NK-92 treated with Interleukin-12 subunit alpha and Interleukin-12 subunit beta, amount 100 ng/mL, for 24 hours (cell line): ENCODE measurements around the gene ASCL3.
"Not testable (repeated sequence)": the region's sequence is repeated elsewhere in the genome, so short reads cannot be mapped to it uniquely, and the experiment has no call there.

ENCODE experiments used
- DNase-seq: peaks from one replicate; lab custom pipeline; 2025; lab: John Stamatoyannopoulos, UW

ASCL3 gene, protein sequence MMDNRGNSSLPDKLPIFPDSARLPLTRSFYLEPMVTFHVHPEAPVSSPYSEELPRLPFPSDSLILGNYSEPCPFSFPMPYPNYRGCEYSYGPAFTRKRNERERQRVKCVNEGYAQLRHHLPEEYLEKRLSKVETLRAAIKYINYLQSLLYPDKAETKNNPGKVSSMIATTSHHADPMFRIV

DNA sequence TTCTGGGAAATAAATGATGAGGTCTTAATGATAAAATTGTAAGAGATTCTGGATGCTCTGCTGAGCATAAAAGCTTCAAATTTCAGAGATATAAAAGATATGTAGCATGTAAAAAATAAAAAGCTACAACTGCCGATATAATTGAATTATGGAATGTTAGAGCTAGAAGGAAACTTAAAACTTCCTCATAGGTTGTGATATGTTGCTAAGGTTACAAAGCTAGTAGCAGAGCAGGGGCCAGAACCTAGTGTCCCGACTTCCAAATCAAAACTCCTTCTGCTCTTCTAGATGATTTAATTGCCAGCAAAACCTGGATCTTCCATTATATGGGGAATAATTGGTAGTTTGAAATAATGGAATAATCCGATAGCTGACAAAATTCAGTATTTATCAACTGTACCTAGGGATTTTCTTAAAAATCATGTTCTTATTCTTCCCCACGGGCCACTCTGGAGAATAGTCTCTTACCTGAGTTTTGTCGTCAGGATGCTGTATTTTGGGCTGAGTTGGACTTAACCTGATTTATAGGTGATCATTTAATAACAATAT lies at the start of gene ASCL3:
Gene ASCL3 (minus strand): TSS at position 499 of the 549 bp plus-strand sequence. CDS start 4,855 bp downstream, outside the sequence.
- no peak for DNase-seq

DNA sequence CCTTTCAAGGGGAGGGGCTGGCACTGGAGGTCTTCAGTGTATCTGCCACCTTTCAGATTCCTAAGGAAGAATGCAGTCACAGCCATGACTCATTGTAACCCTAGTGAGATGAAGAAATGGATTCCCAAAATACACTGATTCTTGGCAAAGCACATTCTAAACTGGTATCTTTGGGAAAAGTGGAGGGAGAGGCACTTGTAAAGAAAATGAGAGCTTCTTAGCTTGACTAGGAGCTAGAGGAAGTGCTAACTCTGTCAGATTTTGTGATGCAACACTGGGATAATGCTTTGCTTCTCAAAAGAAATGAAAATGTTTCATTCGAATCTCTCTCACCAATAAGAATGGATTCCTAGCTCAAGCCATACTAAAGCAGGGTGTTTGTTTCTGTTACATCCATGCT lies 46.6 kb upstream of the ASCL3 start:
- no peak for DNase-seq

DNA sequence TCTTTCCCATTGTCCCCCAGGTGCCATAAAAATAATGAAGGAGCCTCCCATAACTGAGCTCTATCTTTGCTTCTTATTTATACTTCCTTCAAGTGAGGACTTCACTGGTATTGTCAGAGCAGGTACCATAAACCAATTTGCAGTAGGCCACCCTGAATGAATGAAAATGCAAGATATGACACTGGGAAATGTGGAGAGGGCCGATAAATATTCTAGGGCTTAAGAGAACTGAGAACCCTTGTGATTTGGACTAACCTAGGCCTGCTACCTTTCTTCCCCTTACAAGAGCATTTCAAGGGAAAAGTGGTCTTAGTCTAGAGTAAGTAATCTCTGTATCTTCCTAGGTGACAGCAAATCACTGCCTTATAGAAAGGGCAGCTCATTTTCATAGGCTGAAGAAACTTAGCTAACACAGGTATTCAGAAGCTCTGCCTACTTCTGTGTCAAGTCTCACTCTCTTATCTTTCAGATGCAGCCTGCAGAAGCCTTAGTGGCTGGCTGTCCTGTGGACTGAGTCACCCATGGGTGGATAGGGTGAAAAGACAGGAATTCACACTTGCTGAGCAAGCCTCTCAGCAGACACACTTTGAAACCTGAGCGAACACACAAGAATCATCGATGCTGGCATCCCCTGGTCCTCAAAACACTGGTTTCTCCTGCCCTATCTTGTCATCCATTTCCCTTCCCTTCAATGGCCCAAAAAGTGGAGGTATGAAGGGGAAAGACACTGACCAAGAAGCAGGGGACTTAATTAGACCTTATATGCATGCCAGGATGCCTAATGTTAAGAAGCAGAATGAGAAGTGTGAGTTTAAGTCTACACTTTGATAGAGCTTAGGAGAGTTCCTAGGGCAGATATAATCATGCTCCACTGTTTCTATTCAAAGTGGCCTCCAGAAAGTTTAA lies 45.8 kb upstream of the ASCL3 start:
- peak; percentile 30 for DNase-seq

DNA sequence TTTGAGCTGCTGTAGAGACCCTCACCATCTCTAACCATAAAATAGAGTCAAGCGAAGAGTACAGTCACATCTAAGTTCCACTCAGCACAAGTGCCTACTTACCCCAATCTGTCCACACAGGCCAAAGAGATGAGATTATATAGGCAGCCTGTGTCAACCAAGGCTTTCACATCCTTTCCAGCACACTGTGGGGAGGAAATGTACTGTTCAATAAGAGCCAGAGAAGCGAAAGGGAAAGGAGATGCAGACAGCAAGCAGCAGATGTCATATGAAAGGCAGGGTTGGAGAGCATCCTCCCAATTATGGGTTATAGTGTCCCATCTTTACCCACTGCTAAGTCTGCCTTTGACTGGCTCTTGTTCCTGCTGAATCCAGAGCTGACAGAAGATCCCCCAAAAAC lies 44.6 kb upstream of the ASCL3 start:
- no peak for DNase-seq

DNA sequence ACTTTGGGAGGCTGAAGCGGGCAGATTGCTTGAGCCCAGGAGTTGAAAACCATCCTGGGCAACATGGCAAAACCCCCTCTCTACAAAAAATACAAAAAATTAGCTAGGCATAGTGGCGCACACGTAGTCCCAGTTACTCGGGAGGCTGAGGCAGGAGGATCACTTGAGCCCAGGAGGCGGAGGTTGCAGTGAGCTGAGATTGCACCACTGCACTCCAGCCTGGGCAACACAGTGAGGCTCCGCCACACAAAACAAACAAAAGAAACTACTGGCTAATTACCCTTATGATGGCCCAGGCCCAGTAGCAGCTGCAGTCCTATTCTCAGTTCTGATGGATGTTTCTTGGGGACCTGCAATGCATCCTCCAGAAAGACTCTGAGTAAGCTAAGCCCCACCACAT lies 44.0 kb upstream of the ASCL3 start:
- DNase-seq = not testable (repeated sequence)

DNA sequence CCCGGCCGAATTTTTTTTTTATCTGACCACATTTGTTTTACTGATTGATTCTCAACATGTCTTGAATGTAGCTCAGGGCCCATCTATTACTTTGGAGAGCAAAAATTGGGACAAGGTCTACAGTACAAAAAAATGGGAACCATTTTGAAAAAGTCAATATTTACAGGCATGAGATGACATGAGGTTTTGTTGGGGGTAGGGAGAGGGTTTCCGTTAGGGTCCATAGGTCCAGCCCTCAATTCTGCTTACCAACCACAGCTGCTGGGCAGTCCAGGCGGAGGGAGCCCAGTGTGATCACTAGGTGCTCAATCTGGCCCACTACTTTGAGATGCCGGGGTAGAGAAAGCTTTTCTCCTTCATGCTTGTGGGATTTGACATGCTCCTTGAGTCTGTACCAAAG lies 42.6 kb upstream of the ASCL3 start:
- DNase-seq = no peak

DNA sequence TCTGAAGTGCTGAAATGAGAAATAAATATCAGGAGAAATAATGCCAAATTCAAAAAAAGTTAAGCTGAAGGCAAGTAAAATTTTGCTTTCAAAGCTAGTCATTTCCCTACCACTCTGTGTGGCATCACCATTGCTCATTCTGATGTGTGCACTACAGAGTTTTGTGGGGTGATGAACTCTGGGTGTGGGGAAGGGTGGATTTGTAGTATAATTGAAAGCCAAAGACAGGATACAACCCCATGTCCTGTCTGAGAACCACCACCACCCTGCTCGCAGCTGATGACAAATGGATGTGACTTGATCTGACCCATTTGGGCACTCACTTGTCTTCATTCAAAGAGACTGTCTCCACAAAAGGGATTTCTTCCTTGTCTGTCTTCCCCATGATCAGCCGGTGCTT lies 40.7 kb upstream of the ASCL3 start:
- DNase-seq = no peak

DNA sequence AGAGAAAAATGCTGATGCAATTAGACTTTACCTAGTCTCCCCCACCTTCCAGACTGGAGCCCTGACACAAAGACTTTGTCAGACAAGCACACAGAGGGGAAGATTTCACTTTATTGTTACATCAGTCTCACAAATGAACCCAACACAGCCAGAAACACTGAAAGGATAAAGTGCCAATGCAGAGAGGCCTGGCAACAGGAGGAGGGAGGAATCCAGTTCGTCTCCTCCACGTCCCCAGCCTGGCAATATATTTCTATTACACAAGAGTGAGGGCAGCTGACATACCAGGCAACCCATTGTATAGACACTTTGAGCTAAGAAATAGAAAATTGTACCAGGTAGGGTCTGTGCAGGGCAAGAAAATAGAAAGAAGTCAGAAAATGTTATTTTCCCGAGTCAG lies 37.7 kb upstream of the ASCL3 start:
- no peak for DNase-seq

DNA sequence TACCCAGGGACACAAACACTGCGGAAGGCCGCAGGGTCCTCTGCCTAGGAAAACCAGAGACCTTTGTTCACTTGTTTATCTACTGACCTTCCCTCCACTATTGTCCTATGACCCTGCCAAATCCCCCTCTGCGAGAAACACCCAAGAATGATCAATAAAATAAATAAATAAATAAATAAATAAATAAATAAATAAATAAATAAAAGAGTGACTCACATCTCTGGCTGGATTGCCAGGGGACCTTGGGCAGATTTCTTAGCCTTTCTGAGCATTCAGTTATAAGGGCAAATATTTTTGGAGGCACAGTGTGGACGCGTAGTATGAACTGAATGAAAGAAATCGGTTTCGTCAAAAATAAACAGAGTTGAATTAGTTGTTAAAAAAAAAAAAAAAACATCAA lies 36.5 kb upstream of the ASCL3 start:
- DNase-seq = not testable (repeated sequence)

DNA sequence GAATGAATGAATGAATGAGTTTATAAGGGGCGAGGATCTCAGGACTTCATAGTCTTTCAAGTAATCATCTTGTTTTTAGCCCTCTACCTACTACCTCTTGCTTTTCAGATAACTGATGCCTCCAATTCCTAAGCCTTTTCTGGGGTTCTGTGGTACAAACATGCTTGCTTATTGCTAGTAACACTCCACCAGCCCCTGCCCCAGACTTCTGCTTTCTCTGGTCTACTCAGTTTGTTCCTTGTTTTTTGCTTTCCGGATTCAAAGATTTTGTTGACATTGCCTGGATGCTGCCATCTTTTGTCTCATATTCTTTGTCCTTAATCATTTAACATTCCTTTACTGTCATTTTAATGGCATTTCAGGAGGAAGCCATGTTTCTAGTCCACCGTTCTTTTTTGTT lies 30.3 kb upstream of the ASCL3 start:
- DNase-seq = no peak

DNA sequence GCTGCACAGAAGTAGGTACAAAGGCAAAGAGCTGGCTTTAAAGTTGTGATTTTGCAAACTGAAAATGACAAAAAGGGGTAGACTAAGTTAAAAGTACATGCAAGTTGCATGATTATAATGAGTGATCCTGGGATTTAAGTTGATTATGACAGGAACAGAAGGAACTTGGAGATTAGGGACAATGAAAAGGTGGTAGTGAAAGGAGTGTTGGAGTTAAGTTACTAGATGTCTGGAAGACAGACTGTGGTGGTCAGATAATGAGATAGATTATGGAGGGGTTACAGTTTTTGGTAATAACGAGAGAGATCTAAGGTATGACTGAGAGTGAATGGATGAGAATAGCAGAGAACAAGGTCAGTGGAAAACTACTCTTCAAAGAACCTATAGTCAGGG lies 29.1 kb upstream of the ASCL3 start:
- DNase-seq = no peak

DNA sequence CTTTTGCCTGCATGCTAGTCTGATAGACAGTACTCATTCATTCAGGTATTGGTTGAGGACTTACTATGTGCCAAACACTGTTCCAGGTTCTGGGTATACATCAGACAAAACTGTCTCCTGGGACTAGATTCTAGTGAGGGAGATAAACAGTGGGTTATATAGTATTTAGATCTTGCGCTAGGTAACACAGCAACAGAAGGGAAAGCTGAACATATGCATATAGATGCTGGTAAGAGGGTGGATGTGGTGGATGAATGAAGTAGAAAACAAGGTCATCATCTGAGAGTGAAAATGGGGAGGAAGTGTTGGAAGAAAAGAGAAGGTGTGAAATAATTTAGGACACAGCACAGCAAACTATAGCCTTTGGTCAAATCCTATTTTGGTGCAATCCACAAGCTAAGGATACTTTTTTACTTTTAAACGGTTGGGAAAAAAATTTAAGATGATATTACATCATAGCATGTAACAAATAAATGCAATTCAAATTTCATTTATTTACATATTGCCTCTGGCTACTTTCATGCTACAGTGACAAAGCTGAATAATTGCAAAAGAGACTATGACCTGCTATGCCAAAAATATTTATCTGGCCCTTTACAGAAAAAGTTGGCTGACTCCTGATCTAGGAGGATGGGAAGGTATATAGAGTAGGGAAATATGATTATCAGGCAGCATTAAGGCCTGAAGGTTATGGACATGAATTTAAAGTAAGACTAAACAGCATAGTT lies 28.5 kb upstream of the ASCL3 start:
- DNase-seq = no peak

DNA sequence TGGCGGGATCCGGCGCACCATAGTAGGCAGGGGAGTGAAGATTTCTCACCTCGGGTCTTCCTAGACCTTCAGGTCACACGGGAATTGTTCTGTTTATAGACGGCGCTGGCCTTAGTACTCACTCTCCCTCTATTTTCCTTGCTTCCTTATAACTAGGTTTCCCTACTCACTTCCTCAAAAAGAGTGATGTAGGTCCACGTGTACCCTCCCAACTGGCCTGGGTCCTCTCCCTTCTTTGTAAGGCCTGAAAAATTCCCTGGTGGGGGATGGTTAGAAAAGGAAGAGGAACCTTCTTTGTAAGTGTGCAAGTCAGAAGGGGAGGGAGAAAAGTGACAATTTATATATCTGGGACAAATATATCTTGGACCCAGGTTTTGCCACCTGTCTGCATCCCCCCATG lies 24.4 kb upstream of the ASCL3 start:
- no peak for DNase-seq

DNA sequence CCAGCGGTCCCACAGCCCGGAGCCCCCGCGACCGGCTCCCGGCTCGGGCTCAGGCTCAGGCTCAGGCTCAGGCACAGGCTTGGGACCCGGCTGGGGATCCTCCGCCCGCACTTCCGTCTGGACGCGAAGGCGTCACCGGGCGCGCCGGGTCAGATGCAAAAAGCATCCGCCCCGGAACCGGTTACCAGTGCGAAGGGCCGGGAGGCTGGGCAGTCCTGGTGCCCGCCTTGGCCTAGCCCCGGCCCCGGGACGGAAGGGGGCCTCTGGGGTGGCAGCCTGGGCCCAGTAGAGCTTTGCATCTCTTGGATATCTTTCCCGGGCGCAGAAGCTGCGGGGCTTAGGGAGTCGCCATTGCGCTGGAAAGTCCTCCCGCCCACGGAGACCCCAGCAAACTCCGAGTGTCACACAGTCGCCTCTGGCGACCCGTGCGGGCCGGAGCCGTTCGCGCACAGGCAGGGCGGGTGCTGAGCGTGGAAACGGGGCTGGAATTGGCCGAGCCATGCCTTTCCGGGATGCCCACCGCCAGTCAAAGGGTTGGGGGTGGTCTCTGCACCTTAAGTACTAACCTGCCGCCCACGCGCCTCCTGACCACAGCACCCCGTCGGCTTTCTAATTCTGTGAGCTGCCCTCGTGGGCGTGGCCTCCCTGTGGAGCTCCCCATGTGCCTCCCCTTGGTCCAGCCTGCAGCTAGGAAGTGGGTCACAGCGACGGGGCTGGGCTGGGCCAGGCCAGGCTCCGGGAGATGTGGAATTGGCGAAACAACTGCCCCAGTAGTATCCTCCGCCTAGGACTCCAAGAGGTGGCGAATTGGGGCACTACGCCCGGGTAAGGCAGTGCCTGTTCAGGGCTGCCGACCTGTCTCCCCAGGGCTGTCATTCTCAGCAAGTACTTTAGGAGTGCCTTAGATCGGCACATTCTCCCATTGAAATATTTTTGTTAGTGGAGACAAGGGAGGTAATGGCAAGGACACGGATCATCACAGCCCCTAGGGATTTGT lies 21.8 kb upstream of the ASCL3 start, which contains the start of gene TMEM9B:
Gene TMEM9B (minus strand): TSS at position 119 of the 997 bp plus-strand sequence. CDS start 129 bp downstream, outside the sequence.
- peak; percentile 80 for DNase-seq

DNA sequence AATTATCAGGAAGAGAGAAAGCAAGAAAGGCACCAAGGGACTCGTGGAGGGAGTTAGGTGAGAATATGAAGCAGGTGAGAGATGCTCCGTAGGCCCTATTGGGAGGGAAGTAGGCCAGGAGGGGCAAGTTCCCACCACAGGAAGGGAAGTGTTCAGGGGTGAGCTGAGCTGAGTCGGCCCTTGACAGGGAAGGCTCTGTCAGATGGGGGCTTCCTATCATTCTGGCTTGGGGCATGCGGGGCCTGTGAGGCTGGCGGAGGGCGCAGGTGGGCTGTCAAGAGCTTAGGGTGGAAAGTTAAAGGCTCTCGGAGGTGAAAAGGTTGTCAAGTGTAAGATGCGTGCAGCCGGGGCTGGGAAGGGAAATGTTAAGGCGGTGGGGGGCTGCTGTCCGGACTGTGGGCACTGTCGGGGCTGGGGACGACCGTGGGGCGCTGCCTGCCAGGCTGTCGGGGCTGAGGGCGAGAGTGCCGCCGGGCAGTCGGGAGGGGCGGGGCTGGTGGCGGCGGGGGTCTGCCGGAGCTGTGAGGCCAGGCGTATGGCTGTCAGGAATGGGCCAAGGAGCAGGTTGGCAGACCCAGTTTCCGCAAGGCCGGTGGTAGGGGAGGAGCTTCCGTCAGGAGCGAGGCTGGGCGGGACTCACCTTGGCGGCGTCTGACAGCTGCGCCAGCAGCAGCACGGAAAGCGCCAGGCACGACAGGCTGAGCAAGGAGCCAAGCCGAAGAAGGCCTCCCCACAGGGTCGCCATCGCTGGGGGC lies 20.9 kb upstream of the ASCL3 start:
- DNase-seq = peak; percentile 80

DNA sequence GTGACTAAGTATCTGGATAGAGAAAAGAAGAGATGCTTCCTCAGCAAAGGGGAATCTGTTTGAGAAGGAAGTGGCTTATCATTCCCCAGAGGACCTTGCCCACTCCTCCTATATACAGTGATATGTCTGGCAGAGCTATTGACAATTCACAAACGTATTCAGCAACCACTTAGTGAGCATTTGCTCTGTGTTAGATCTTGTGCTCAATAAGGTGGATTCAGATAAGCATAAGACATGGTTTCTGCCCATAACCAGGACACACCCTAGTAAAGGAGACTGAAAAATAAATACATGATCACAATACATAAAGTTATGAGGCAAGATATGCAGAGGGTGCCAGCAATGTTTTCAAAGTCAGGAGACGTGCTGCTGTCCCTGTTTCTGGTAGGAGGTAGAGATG lies 20.0 kb upstream of the ASCL3 start:
- DNase-seq = no peak

DNA sequence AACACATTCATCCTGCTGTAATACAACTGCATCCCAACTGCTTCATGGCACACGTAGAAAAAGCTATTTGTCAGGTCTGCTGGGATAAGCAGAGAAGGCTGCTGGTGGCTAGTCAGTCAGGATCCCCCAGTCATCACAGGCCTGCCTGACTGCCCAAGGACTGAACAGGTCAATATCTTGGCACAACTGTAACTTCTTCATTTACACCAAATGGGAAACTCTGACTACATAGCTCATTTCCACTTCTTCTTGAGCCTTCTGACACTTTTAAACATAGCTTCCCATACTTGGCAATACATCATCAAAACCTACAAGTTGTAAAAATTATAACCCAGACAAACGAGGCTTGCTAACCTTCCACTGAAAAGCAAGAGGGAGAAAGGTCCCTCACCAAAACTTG lies 18.6 kb upstream of the ASCL3 start:
- DNase-seq = no peak

DNA sequence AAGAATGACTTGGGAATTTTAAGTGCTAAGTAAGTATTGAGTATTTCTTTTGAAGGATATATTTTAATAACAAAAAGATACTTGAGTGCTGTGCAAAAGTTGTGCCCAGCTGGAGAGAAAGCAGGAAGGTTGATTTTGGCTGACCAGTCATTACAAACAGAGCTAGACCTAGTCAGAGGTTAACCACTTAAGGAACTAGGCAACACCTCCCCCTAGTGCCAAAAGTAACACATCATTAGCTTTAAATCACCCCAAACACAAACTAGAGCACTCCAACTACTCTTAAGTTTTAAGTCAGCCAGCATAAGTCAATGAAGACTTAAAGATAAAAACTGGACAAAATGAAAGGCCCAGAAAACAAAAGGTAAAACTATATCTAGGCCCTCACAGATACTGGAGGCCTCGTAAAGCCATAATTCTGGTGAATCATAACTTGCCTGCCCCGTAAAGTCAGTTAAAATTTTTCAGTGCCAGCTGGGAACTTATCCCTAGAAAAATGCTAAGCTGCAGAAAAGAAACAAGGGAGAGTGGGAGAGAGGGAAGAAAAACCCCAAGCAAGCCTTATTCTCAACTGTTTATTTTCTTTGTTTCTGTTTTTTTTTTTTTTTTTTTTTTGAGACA lies 16.8 kb upstream of the ASCL3 start:
- DNase-seq = peak; percentile 5

DNA sequence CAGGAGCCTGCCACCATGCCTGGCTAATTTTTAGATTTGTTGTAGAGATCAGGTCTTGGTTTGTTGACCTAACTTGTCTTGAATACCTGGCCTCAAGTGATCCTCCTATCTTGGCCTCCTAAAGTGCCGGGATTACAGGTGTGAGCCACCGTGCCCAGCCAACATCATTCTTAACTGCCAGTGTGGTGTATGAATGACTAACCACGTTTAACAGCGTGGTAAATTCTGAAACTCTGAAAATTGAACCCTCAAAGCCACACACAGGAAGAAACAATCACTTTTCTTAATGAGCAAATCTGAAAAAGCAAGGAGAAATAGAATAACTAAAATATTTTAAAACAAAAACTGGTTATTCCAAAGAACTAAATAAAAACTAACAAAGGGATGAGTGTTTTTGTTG lies 14.0 kb upstream of the ASCL3 start:
- peak; percentile 7 for DNase-seq

DNA sequence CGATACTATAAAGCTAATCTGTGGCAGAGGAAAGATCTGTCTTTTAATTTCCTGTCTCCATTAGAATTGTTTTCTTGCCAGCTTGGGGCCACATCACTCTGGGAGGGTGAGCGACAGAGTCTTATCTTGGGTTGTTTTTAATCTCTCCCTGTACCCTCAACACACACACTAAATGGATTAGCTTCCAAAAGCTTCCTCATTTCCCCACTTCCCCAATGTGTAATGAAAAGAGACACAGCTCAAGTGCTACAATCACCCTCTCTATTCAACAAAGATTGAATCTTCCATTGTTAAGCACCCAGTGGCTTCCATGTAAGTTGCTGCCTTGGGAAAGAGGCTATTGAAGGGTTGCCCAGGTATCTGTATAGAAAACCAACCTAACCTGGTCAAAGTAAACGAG lies 6.1 kb upstream of the ASCL3 start:
- DNase-seq = no peak
